Stomach (tissue), 19 donors: Measurements from ENCODE around the gene PROSER1. TPM values are rescaled to one million over a fixed set of nuclear protein-coding genes. Genes with fewer than 3 reads are reported as not detected.
A peak's percentile ranks its signal among the peaks of the same experiment; 100 is the strongest.
"Not testable (repeated sequence)": the region's sequence is repeated elsewhere in the genome, so short reads cannot be mapped to it uniquely, and the experiment has no call there.

ENCODE experiments used
- DNase-seq, 2 donors: peaks; one replicate each; pipeline versions ENCODE4 v3.0.0 to v3.0.0-alpha.2; 2013 to 2019
- H3K27ac ChIP-seq, 5 donors: fragments of 200-600 bp in 4 of 5; sonication (generic) in 4 of 5; one replicate each; pipeline ENCODE4 v1.5.1; 2013 to 2019; ENCODE audit warnings: mild to moderate bottlenecking in 1 of 5, moderate library complexity in 1 of 5
- H3K27me3 ChIP-seq, 3 donors: fragments of 200-600 bp; sonication (generic); one replicate each; pipeline ENCODE4 v1.5.1; 2017 to 2019; ENCODE audit warnings: mixed run types in 1 of 3
- H3K36me3 ChIP-seq, 4 donors: fragments of 200-600 bp; sonication (generic); 1 replicate in 3 of 4; 2 replicates in 1 of 4; pipeline ENCODE4 v1.5.1; 2016 to 2019
- H3K4me1 ChIP-seq, 4 donors: fragments of 200-600 bp; sonication (generic); one replicate each; pipeline ENCODE4 v1.5.1; 2016 to 2019
- H3K4me3 ChIP-seq, 4 donors: fragments of 200-600 bp; sonication (generic) in 3 of 4; one replicate each; pipeline ENCODE4 v1.5.1; 2016 to 2019; ENCODE audit warnings: mild to moderate bottlenecking in 1 of 4
- H3K9me3 ChIP-seq, 4 donors: fragments of 200-600 bp; sonication (generic); one replicate each; pipeline ENCODE4 v1.5.1; 2016 to 2019
- EP300 ChIP-seq: sonication (generic); formaldehyde crosslinking; IDR thresholded peaks from one replicate; pipeline ENCODE4 v1.6.1; 2017; ENCODE audit warnings: antibody characterized with exemption
- POLR2A ChIP-seq, 4 donors: fragments of 450-650 bp; IDR thresholded peaks; one replicate each; pipeline ENCODE4 v1.6.1; 2016; ENCODE audit warnings: antibody characterized with exemption in 4 of 4, control low read depth in 2 of 4, mild to moderate bottlenecking in 1 of 4, moderate library complexity in 1 of 4
- POLR2AphosphoS5 ChIP-seq, 3 donors: sonication (generic); formaldehyde crosslinking; IDR thresholded peaks; one replicate each; pipeline ENCODE4 v1.6.1; 2016; ENCODE audit warnings: antibody characterized with exemption in 3 of 3
- WGBS, 5 donors: extraction: QIAGEN DNeasy Blood & Tissue Kit in 3 of 5; methylation state at CpG; one replicate each; pipeline versions ENCODE4 v1.1.5 to v1.1.7; 2013 to 2018; 5-methylcytosine and 5-hydroxymethylcytosine counted together
- intact Hi-C: fragments of 100-400 bp; cut with DNase I; formaldehyde crosslinking; loops from one replicate; pipeline ENCODE4 v1.15.1; 2023; ENCODE audit warnings: low total_unique reads
- long read RNA-seq, 10 donors: transcript quantifications; one replicate each; lab custom pipeline, GENCODE V29; 2026
- polyA plus RNA-seq, 3 donors: library from polyadenylated mRNA; stranded (reverse); fragments of 200-250 nt; gene quantifications; one replicate each; pipeline ENCODE4 v1.2.3, GENCODE V29; 2013
- total RNA-seq, 5 donors: library from RNA; depleted of rRNA; stranded (reverse); fragments of >200 nt; gene quantifications; one replicate each; pipeline versions ENCODE4 v1.1.0 to v1.2.3, GENCODE V29; 2014 to 2016
- TF ChIP-seq, protein P1 (sequence below), 7 experiments: fragments of 450-650 bp in 4 of 7; fragments of 200-600 bp in 3 of 7; sonication (generic) in 3 of 7; IDR thresholded peaks; one replicate each; pipeline ENCODE4 v1.5.1; 2016 to 2019; ENCODE audit warnings: antibody characterized with exemption in 7 of 7, control low read depth in 2 of 7, mild to moderate bottlenecking in 1 of 7
- donor health status: healthy with polysubstance abuse.
- donor health status: Bipolar disorder and iron deficiency.
- donor health status: healthy.

Gene PROSER1
- total RNA-seq = 100 to 1,000 TPM in 1 of 5 donors, 10 to 100 TPM in 4; 10.3 to 176 (median 27.5) TPM
- polyA plus RNA-seq = 10 to 100 TPM in 2 of 3 donors, 1 to 10 TPM in 1; 5.7 to 10.3 (median 10.1) TPM
- long read RNA-seq, donor 1, full-length matches to known transcripts = 1 of 1 reads
- long read RNA-seq, donor 1, partial matches to known transcripts = 0 of 1 reads
- long read RNA-seq, donor 1, other reads (novel, unspliced or antisense) = 0 of 1 reads
- long read RNA-seq, donor 2, full-length matches to known transcripts = 4 of 9 reads
- long read RNA-seq, donor 2, partial matches to known transcripts = 5 of 9 reads
- long read RNA-seq, donor 2, other reads (novel, unspliced or antisense) = 0 of 9 reads
- long read RNA-seq, donor 3, partial matches to known transcripts = 0 of 3 reads
- long read RNA-seq, donor 3, other reads (novel, unspliced or antisense) = 0 of 3 reads
- long read RNA-seq, donor 4, partial matches to known transcripts = 0 of 1 reads
- long read RNA-seq, donor 4, other reads (novel, unspliced or antisense) = 0 of 1 reads
- long read RNA-seq, donor 5, partial matches to known transcripts = 0 of 2 reads
- long read RNA-seq, donor 5, other reads (novel, unspliced or antisense) = 0 of 2 reads
- long read RNA-seq, donor 6, full-length matches to known transcripts = 5 of 48 reads
- long read RNA-seq, donor 6, partial matches to known transcripts = 43 of 48 reads
- long read RNA-seq, donor 6, other reads (novel, unspliced or antisense) = 0 of 48 reads
- long read RNA-seq, donor 7, partial matches to known transcripts = 5 of 5 reads
- long read RNA-seq, donor 7, other reads (novel, unspliced or antisense) = 0 of 5 reads
- long read RNA-seq, donor 8, partial matches to known transcripts = 8 of 10 reads
- long read RNA-seq, donor 8, other reads (novel, unspliced or antisense) = 0 of 10 reads
- long read RNA-seq, donor 9, partial matches to known transcripts = 6 of 7 reads
- long read RNA-seq, donor 9, other reads (novel, unspliced or antisense) = 0 of 7 reads
- long read RNA-seq, donor 10, partial matches to known transcripts = 6 of 10 reads
- long read RNA-seq, donor 10, other reads (novel, unspliced or antisense) = 0 of 10 reads

DNA sequence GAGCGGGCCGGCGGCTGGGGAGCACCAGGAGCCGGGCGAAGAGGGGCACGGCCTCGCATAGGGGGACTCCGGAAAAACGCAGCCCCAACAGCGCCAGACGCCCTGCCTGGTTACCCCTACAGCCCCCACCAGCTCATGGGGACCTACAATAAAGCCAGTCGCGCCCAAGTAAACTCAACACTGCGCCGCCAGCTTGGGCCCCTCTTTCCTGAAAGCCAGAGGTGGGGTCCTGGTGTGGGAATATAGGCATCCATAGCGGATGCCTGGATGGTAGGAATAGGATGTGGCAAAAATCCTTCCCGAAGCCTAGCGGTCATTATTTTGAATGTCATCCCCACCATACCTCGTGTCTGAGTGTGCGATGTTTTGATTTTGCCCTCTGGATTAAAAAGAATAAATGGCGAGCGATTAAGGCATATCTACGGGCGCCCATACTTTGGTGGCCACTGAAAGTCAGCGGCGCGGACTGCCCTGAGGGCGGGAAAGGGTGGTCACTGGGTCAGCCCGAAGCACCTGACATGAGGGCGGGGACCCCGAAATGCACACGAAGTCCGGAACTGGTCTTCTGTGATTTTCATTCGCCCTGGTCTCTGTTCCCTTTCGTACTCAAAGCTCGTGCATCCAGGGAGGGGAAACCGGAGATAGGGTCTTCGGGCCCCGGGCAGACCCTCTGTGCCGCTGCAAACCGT is at the start of gene PROSER1, which contains the start of gene NHLRC3:
PROSER1 (minus strand) TSS at position 210 of the 689 bp plus-strand sequence. CDS start 847 bp downstream, outside the sequence.
NHLRC3 (plus strand) TSS at position 577 of the 689 bp plus-strand sequence. CDS start 184 bp downstream, outside the sequence.
- Histone ChIP-seq H3K27me3 (no peaks in the 10 kb centered on the region), H3K9me3 (no peaks in the 10 kb centered on the region), H3K4me1 (peaks cover 31 to 62% (median 48%) of the 10 kb centered on the region in 4 donors), H3K27ac (peak within 1 kb of the TSS; percentile 85 to 95 (median 92)), H3K4me3 (peak within 1 kb of the TSS; percentile 80 to 93 (median 91)), H3K36me3 (peaks cover 0 to 6% (median 1%) of the 10 kb centered on the region in 4 donors)
- TF ChIP-seq POLR2A (IDR thresholded peaks at IDR 0.05) (no peak), EP300 (no peak), POLR2AphosphoS5 (IDR thresholded peaks at IDR 0.05) (peak; percentile 33 to 80 (median 56))
- TF ChIP-seq, protein P1, sequence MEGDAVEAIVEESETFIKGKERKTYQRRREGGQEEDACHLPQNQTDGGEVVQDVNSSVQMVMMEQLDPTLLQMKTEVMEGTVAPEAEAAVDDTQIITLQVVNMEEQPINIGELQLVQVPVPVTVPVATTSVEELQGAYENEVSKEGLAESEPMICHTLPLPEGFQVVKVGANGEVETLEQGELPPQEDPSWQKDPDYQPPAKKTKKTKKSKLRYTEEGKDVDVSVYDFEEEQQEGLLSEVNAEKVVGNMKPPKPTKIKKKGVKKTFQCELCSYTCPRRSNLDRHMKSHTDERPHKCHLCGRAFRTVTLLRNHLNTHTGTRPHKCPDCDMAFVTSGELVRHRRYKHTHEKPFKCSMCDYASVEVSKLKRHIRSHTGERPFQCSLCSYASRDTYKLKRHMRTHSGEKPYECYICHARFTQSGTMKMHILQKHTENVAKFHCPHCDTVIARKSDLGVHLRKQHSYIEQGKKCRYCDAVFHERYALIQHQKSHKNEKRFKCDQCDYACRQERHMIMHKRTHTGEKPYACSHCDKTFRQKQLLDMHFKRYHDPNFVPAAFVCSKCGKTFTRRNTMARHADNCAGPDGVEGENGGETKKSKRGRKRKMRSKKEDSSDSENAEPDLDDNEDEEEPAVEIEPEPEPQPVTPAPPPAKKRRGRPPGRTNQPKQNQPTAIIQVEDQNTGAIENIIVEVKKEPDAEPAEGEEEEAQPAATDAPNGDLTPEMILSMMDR (IDR thresholded peaks at IDR 0.05) = peak in 1 of 7 experiments; percentile 12
- 0 to 1% (median 0%) methylated on average over 26 to 41 of the region's 41 CpGs for WGBS, 5 donors
- peak; percentile 91 to 98 for DNase-seq
- intact Hi-C loops = no loop called here

DNA sequence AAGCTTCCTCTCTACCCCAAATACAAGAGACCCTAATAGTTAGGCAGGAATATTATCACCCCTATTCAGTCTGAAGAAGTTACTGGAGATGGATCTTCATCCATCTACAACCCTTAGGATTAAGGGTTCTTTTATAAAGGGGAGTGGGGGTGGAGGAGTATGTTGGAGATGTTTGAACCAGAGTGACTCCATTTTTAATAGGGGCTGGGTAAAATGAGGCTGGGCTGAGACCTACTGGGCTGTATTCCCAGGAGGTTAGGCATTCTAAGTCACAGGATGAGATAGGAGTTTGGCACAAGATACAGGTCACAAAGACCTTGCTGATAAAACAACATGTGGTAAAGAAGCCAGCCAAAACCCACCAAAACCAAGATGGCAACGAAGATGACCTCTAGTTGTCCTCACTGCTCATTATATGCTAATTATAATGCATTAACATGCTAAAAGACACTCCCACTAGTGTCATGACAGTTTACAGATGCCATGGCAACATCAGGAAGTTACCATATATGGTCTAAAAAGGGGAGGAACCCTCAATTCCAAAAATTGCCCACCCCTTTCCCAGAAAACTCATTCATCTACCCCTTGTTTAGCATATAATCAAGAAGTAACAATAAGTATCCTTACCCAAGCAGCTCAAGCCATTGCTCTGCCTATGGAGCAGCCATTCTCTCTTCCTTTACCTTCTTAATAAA is 48.5 kb upstream of the PROSER1 start:
- H3K4me1 ChIP-seq, H3K27me3 ChIP-seq, DNase-seq, H3K9me3 ChIP-seq, H3K4me3 ChIP-seq, H3K27ac ChIP-seq, H3K36me3 ChIP-seq, intact Hi-C loops: not testable (repeated sequence)
- WGBS, 5 donors = 22 to 65% (median 50%) methylated on average over 1 of the region's 1 CpG

DNA sequence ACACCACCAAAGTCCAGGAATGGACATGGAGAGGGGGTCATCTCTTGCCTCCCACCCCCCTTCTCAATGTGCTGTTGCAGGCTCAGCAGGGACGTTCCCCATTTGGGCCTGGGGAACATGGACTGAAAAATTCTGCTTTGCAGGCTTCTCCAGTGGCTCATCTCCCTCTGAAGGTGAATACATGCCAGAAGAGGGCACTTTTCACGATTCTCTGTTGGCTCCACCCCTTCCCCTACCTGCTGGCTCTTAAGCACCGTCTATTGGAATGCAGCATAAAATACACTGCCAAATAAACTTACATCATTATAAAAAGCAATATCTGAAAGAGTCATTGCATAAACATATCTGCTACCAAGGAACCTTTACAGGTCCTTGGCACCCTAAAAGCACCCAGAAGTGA is 36.1 kb upstream of the PROSER1 start:
- Histone ChIP-seq H3K9me3 (peaks cover 0 to 6% (median 0%) of the 10 kb centered on the region in 4 donors), H3K36me3 (no peaks in the 10 kb centered on the region), H3K4me3 (no peak overlapping the region), H3K27me3 (peaks cover 0 to 17% (median 0%) of the 10 kb centered on the region in 3 donors), H3K4me1 (no peaks in the 10 kb centered on the region), H3K27ac (no peak overlapping the region)
- DNase-seq = no peak
- WGBS, 5 donors = 42 to 52% (median 48%) methylated on average over 3 of the region's 3 CpGs
- intact Hi-C loops = no loop called here
- TF ChIP-seq, protein P1 (IDR thresholded peaks at IDR 0.05) = no peak
- TF ChIP-seq EP300 (no peak), POLR2AphosphoS5 (IDR thresholded peaks at IDR 0.05) (no peak), POLR2A (IDR thresholded peaks at IDR 0.05) (no peak)

DNA sequence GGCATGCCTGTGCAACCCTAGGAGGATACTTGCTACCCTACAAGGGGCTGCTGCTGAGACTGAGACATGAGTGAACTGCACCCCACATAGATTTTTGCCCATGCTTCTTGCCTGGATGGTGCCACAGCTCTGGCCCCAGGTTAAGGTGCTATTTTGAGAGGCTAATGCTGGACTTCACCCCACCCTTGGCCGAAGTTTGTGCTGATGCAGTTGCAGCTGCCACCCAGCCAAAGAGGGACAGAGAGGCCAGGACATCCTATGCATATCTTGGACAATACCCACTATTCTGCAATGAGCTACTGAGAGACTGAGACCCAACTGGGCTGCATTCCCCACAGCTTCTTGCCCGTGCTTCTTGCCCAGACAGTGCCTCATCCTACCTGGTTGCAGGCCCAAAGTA is 35.0 kb upstream of the PROSER1 start:
- Histone ChIP-seq H3K27ac (no peak overlapping the region), H3K4me3 (no peak overlapping the region), H3K36me3 (no peaks in the 10 kb centered on the region), H3K9me3 (peaks cover 0 to 6% (median 0%) of the 10 kb centered on the region in 4 donors), H3K4me1 (no peaks in the 10 kb centered on the region), H3K27me3 (peaks cover 0 to 17% (median 0%) of the 10 kb centered on the region in 3 donors)
- WGBS, 5 donors = 72 to 82% (median 75%) methylated on average over 2 of the region's 2 CpGs
- TF ChIP-seq POLR2AphosphoS5 (IDR thresholded peaks at IDR 0.05) = no peak
- TF ChIP-seq, protein P1 (IDR thresholded peaks at IDR 0.05) = no peak
- TF ChIP-seq POLR2A (IDR thresholded peaks at IDR 0.05) = no peak
- no peak for TF ChIP-seq EP300
- no peak for DNase-seq
- intact Hi-C loops = no loop called here
